NOMO-1 treated with DMSO at 0.1 percent for 48 hours (cell line): ENCODE results near the gene SCMH1.

Experiments used
- DNase-seq: peaks from one replicate; lab custom pipeline; 2025; ENCODE audit not compliant: unreplicated experiment; lab: John Stamatoyannopoulos, UW

The SCMH1 gene

DNA sequence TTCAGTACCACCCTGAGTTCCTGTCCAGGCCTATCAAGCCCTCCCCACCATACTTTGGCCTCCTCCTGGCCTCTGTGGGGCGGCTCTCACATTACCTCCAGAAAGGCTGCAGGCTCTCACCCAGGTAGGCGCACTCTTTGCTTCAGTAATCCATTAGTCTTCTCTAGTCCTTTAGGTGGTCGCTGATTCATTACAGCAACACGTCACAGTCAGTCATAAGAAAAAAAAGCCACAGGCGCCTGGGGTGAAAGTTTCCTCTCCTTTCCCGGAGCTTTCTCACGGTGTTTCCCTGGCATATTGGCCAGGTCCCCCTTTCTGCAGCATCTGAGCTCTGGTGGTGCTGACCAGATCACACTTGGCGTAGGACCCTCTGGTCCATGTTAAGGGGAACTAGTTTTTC lies 232.6 kb downstream of the SCMH1 start:
- DNase-seq, result no peak

DNA sequence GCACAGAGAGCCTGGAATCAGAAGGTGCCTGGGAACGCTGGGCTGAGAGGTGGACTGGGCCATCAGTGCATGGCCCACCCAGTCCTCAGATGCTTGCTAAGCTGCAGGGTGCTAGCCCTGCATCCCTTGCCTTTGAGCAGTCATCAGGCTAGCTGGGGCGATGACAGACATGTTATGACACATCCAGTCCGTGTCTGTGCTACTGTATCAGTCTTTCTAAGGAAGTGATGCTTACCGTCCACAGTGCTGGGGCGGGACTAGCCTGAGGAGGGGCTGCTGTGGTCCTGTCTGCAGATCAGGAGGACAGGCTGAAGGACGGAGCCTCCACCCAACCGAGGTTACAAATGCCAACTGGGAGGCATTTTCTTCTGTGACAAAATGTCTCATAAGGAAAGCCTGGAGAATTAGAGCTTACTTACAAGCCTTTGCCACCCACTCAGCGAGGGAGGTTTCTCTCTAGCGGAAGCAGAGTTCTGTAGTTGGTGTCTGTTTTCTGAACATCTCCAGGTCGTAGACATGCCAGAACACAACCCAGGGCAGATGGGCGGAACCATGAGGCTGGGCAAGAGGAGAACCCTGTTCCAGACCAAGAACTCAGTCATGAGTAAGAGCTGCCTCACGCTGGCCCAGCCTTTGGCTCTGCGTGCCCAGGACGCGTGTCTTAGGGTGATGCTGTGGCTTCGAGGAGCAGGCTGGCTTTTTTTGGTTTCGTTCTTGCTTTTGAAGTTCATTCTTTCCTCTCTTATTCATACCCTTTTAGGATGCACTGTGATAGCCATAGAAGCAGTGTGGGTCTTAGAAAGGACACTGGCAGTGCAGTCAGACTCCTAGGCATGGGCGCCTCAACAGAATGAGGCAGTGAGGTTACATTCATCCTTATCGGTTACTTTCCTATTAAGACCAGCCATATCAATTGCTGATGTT lies 234.9 kb downstream of the SCMH1 start:
- DNase-seq, result no peak

DNA sequence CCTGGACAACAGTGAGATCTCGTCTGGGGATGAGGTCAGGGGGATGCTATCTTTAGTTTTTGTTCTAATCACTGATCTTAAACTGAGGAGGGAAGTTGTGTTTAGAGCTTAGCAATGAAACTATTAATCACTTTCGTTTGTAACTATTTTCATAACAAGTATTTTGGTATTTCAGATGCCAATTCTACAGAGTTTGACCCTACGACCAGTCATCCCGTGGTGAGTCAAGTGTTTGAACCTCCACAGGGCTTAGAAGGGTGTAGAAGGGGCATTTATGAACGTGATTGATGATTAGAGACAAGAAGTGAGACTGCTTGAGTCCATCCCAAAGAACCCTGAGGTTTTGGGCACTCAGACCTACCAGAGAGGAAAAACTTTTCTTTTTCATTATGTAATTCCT lies 236.2 kb downstream of the SCMH1 start:
- no peak for DNase-seq

DNA sequence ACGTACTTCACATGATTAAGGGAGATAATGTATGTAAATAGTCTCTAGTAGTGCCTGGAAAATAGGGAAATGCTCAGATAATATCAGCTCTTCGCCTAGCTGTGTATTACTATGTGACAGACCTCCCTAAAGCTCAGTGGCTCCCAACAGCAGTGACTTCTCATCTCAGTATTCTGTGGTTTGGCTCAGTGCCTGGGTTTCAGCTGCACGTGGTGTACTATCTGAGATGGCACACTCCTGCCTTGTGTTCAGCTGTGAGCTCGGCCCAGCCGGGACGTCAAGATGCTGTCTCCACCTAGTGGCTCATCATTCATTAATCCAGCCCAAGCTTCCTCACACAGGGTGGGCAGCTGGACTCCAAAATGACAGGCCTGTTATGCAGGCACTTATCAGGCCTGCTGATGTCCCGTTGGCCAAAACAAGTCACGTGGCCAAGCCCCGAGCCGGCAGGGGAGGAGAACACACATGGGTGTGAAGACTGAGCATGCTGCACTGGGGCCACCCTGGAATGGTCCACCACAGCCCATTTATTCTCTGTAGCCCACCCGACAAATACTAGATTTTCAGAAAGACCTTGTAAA lies 238.4 kb downstream of the SCMH1 start:
- peak; percentile 69 for DNase-seq

DNA sequence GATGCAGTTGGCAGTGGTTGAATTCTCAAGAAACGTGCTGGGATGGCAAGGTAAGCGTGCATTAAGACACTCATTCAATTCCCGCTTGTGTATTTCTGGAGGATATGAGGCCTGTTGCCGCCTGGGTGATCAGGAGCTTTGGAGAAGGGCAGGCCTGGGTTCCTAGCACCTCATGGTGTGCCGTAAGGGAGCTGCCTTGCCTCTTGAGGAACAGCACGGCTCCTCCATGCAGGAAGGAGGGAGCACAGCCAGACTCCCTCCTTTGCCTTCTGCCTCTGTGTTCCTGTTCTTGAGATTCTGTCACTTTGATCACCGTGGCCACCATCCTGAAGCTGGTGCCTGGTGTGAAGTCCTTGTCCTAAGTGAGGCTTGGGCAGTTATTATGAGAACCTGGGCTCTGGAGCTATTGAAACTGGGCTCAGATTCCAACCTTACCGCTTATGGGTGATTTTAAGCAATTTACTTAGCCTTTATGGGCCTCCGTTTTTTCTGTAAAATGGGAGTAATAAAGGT lies 238.9 kb downstream of the SCMH1 start:
- no peak for DNase-seq

DNA sequence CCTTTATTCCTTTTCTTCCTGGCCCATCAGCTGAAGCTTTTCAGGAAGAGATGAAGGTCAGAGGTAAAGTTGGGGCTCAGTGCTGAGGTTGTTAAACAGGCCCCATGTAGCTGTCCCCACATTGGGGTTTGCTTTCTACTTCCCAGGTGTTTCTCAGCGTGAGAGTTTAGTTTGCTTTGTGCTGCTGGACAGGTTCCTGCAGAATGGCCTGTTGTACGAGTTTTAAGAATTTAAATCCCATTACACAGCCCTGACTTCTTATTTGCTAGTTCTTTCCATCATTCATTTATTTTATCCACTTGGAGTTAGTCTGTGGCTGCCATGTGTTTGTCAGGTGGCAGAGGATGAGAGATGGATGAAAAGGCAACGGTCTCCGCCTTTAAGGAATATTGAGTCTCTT lies 243.4 kb downstream of the SCMH1 start:
- DNase-seq, result no peak

DNA sequence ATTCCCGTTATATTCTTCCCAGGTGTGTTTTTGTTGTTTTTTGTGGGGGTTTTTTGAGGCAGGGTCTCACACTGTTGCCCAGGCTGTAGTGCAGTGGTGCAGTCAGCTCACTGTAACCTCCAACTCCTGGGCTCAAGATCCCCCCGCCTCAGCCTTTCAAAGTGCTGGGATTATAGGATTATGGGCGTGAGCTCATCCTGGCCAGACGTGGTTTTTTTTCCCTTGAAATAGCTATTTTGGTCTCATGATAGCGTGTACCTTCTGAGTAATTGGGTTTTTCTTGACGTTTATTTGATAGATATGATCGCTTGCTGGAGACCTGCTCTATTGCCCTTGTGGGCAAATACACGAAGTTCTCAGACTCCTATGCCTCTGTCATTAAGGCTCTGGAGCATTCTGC lies 245.0 kb downstream of the SCMH1 start:
- no peak for DNase-seq

DNA sequence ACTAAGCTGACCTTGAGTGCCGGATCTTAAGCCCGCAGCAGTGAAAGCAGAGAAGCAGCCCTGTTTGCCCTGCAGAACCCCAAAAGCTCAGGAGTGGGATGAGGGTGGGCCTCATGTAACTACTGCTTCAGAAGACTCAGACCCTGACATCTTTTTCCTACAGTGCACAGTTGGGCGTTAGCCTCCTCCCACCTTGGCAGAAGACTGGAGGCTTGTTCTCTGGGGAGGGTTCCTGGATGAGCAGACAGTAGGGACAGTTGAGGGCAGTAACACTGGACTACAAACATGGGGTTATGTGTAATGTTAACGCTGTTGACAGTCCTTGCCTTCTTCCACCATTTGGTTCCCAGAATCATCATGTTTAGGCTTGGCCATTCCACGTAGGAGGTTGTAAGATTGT lies 253.0 kb downstream of the SCMH1 start:
- no peak for DNase-seq

DNA sequence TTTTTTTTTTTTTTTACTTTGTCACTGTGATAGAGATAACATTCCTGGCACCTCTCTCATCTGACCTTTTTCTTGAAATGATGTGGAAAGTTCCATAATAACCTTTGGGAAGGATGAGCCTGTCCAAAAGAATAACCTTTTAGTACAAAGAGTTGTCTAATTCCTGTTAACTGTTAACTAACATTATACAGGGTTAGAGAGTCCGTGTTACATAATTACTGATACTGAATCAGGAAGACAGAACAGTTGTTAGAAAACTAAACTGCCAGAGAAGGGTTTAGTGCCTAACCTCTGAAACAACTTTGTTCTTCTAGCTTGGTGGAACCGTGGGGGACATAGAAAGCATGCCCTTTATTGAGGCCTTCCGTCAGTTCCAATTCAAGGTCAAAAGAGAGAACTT lies 253.8 kb downstream of the SCMH1 start:
- no peak for DNase-seq

DNA sequence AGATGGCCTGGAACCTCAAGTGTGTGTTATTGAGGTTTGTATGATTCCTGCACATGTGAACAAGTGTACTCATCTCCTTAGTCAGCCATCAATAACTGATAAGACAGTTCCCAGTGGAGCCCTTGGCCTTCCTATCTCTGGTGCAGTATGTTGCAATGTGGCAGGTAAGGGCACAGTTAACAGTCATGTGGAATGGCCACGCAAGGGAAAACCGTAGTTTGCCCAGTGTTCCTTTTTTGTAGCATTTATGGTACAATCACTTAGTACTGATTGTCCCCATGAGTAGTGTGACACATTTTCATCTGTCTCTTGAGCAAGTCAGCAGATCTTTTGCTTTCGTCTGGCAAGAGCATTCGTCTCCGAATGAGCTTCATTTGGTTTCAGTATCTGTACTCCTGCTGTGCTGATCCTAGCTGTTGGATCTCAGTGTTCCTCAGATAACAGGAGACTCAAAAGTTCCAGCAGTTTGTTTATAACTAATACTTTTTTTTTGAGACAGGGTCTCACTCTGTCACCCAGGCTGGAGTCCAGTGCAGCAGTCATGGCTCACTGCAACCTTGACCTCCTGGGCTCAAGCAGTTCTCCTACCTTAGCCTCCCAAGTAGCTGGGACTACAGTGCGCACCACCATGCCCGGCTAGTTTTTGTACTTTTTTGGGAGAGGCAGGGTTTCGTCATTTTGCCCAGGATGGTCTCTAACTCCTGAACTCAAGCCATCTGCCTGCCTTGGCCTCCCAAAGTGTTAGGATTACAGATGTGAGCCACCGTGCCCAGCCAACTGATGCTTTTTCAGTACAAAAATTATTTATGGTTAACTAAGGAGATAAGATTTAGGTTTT lies 254.4 kb downstream of the SCMH1 start:
- no peak for DNase-seq

DNA sequence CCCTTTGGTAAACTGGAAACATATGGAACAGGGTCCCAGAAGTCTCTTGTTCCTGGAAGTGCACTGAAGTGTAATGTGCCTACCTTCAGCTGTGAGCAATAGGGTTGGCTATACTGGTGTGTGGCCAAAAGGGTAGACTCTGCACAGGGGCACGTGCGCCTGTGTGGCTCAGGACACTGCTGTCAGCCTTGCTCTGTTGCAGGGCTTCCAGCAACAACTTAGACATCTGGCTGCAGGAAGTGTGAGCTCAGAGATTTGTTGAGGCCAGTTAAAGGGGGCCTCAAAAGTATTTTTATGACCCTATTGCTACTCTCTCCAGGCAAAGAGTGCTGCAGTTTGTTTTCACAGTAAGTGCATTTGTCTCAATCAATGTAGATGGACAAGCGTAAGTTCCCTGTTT lies 255.2 kb downstream of the SCMH1 start:
- DNase-seq, result no peak

DNA sequence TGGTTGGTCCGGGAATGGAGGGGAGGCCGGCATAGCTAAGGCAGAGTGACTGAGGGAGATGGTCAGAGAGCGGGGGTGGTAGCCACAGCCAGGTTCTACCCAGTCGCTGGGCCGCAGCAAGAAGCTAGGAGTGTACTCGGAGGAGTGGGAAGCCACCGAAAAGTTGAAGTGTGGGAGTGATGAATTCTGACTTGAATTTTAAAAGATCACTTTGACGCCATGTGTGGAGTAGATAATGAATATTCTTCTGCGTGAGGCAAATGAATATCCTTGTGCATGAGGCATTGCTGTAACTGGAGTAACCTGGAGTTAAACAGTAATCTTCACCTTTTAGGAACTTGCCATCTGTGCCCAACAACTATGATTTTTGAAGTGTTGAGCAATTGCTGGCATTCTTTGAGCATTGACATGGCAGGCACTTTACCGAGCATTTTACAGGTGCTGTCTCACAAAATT lies 255.8 kb downstream of the SCMH1 start:
- DNase-seq, result no peak

DNA sequence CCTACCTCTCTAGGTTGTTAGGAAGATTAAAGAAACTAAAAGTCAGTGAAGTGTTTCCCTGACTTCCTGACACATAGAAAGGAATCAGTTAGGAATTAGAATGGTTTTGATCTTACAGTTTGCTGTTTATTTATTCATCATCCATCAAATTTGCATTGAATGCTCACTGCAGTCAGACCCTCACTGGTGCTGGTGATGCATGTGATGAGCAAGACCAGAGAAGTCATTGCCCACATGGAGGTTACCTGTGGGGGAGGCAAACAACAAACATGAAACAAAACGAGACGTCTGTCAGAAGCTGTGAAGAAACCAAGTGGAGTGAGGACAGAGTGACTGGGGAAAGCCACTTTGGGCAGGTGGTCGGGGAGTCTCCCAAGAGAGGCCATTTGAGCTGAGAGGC lies 256.2 kb downstream of the SCMH1 start:
- DNase-seq, result no peak

DNA sequence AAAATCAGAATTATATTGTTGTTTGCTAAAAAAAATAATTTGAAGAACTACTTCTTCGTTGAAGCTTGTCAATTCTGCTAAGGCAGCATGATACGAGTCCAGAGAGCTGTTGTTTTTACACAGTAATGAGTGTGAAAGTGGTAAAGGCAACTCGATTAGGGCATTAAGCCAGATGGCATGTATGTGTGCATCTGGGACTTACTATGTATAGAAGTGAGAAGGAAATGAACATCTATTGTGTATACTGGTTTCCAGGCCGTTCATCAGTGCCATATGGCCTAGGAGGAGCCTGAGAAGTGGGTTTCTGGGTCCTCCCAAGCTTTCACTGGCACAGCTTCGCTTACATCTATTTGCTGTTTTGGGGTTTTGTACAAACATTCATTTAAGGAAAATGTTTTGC lies 256.9 kb downstream of the SCMH1 start:
- DNase-seq, result no peak

DNA sequence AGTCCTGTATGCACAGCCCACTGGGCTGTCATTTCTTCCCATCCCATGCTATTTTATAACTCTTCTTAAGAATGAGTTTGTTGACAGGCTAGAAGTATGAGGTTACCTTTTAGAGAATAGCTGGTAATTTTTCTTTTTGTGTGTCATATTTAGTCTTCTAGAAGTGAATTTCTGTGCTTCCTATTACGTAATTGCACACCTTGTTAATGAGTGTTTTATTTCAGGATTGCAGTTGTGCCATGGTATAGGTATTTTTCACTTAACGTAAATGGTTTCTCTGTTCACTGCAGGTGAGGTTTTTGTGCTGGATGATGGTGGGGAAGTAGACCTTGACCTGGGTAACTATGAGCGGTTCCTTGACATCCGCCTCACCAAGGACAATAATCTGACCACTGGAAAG lies 257.6 kb downstream of the SCMH1 start:
- DNase-seq, result no peak

DNA sequence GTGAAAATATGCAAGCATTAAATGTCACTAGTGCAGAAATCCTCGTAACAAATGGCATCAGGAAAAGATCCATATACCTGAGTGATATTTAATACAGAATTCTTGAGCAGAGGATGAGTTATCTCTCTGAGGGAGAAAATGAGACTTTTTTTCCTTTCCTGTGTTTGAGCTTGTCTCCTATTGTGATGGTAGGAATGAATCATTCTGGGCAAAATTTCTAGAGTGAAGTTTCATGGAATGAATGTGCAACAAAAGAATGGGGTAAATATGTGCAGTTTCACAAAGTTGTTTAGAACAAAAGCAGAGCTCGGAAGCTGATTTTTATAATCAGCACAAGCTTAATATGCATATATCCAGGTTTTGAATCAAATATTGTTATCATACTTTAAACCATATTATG lies 258.0 kb downstream of the SCMH1 start:
- no peak for DNase-seq

DNA sequence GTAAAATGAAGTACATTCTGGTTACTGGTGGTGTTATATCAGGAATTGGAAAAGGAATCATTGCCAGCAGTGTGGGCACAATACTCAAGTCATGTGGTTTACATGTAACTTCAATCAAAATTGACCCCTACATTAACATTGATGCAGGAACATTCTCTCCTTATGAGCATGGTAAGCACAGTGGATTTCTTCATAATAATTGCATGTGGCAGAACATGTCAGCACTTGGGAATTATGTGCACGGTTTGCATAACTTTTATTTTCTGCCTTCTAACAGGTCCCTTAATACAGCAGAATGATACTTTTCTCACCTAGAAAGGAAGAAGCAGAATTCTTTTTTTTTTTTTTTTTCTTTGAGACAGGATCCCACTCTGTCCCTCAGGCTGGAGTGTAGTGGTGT lies 258.8 kb downstream of the SCMH1 start:
- DNase-seq, result no peak

DNA sequence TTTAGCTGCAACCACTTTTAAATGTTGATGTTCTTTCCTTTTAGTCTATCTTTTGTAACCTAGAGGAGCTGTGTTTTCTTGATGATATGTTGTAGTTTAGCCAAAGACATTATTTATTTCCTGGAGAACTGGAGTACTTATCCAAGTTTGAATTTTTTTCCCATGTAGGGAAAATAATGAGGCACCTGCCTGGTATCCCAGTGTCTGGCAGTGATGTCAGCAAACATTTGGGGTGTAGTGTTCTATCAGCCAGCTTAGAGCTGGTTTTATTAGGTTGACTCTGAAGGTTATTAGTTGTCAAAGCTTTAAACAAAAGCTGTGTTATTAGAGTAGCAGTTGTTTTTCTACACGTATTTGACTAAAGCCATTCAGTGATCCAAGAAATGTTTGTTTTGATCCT lies 259.4 kb downstream of the SCMH1 start:
- DNase-seq, result no peak

DNA sequence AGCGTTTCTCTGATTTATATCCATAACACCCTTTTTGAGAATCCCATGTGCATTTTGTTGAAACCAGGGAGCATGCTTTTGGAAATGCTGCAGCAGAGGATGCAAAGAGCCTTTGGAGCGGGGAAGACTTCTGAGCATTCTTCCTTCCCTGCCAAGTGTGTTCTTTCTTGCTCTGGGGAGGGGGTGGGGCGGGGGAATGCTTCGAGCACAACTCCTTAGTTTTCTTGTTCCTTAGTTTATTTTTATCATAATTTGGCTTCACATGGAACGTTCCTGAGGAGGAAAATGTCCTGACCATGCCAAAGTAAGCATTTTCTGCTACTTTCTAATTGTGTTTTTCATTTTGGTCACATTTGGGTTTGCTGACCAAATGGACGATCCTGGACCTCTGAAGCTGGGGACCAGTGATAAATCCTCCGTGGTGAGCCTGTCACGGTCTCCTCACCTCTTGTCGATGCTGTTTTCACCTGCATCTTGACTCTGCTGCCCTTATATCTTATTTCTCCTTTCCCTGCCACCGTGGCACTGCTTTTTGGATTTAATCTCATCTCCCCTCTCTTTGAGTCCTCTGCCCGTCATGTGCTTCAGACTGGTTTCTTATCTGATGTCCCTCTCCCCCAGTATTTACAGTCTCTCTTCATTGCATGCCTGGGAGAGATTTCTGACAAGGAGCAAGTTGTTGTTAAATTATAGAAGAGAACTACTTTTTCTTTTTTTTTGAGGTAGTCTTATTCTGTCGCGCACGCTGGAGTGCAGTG lies 260.2 kb downstream of the SCMH1 start:
- no peak for DNase-seq

DNA sequence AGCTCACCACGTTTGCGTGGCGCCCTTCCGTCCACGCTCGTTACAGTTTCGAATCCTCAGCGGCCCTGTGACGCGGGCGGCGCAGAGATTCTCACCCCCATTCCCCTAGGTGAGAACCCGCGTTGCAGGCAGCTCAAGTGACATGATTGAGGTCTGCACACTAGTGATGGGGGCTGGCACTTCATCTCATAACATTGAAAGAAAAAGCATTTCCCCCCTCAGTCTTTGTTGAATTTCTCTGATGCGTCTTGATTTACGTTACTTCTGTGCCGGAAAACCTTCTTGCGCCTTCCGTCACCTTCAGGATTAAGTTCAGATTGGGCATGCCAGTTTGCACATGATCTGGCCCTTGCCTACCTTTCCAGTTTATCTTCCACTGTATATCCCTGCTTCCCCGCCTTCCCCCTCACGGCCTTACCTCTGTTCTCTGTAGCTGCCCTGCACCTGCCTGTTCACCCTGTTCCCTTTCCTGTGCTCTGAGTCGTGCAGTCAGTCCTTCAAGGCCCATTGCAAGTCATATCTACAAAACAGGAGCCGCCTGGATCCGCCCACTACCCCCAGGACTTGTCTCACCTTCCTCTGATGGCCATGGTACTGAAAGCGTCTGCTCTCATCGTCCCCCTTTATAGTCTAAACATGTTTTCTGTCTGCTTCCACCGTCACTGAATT lies 261.5 kb downstream of the SCMH1 start:
- DNase-seq, result peak; percentile 4
